ENCODE measurements around the gene ATP6V0E1.

The ATP6V0E1 gene

DNA sequence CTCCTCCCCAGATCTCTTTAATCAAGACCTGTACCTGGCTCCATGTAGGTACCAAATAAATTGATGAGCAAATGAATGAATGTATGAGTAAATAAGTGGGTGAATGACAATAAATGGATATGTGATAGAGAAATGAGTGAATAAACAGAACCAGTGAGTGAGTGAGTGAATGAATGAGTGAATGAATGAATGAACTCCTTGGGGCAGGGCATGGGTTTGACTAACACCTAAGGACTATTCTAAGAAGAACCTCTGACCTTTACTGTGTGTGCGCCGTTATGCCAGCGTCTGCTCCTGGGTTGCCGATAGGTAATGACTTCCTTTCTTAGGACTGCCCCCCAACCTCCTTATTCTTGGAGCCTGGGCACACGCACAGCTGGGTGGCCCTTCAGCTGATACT, 26.1 kb upstream of the ATP6V0E1 start:
- no peak for DNase-seq

GRCh38 chr5:172958331-172959046, 25.1 kb upstream of the ATP6V0E1 start:
- DNase-seq, result no peak

GRCh38 chr5:172959824-172960799, 23.5 kb upstream of the ATP6V0E1 start:
- no peak for DNase-seq

DNA sequence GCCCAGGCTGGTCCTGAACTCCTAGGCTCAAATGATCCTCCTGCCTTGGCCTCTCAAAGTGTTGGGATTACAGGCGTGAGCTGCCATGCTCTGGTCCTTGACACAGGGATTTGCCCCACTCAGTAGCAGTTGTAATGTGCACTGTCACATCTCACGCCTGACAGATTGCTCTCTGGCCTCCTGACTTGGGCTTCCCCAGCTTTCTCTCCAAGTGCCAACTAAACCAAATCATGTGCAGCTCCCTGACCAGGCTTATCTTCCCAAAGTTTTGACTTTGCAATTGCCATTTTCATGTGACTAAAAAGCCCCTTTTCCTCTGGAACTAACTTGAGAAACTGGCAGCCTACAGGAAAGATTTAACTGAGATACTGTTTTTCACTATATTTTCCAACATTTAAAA, 13.7 kb upstream of the ATP6V0E1 start:
- no peak for DNase-seq

GRCh38 chr5:172971482-172971881, 12.1 kb upstream of the ATP6V0E1 start:
- DNase-seq, result no peak

- no peak for DNase-seq
These were observed 11.0 kb upstream of the ATP6V0E1 start for GRCh38 chr5:172972552-172972951.

DNA sequence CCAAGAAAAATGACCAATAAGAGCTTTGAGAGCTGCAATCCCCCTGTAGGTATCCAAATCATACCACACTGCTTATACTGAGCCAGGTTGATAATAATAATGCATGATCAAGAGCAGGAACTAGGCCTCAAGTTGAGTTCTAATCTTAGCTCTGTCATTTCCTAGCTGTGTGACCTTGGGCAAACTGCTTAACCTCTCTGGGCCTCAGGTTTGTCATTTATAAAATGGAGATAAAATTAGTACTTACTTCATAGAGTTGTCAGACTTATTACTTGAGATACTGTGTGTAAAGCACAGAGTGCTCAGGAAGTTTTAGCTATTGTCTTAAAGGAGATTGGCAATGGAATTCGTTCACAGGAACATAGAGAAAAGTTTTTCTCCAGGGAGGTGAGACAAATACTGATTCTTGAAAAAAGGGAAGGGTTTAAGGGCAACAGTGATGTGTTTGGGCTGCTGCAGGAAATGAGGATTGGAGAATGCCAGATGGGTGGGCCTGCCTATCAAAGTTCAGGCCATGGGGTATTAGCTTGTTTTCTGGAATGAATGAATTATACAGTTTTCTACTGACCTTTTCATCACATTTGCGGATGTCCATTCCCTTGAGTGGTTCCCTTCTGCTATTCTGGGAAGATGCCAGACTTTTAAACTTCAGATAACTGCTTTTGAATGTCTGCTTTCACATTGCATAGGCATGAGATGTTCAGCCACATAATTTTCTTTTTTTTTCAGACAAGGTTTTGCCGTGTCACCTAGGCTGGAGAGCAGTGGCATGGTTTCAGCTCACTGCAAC, 10.2 kb upstream of the ATP6V0E1 start:
- DNase-seq, result no peak

DNA sequence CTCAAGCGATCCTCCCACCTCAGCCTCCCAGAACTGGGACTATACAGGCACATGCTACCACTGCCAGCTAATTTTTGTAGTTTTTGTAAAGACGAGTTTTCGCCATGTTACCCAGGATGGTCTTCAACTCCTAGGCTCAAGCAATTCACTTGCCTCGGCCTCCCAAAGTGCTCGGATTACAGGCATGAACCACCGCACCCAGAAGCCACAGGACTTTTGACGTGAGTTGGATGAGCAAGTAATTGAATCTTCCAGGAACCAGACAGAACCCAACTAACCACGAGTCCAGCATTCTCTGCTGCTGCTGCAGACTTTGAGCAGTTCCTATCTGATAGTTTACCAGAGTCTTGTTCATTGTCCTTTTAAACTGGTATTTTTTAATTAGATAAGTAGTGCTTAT, 9.6 kb upstream of the ATP6V0E1 start:
- DNase-seq, result no peak

DNA sequence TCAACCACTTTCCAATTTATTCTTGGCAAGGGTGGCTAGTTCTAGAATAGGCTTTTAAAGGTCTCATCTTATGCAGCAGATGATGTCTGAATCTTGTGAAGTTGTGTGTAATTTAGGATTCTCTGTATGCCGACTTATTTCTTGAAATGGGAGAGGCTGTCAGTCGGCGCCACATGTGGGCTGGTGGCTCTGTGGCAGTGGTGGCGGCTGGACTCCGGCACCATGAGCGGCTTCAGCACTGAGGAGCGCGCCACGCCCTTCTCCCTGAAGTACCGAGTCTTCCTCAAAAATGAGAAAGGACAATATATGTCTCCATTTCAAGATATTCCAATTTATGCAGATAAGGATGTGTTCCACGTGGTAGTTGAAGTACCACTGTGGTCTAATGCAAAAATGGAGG, 8.3 kb upstream of the ATP6V0E1 start:
- no peak for DNase-seq

DNA sequence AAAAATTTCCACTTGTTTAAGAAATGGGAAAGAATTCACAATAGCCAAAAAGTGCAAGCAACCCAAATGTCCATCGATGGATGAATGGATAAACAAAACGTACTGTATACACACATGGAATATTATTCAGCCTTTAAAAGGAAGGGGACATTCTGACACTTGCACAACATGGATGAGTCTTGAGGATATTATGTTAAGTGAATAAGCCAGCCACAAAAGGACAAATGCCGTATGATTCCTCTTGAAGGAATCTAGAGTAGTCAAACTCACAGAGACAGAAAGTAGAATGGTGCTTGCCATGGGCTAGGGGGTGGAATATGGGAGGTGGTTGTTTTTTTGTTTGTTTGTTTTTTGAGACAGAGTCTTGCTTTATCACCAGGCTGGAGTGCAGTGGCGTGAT, 3.8 kb upstream of the ATP6V0E1 start:
- no peak for DNase-seq

- DNase-seq, result no peak
These were observed 1.6 kb upstream of the ATP6V0E1 start for GRCh38 chr5:172981931-172982330.

DNA sequence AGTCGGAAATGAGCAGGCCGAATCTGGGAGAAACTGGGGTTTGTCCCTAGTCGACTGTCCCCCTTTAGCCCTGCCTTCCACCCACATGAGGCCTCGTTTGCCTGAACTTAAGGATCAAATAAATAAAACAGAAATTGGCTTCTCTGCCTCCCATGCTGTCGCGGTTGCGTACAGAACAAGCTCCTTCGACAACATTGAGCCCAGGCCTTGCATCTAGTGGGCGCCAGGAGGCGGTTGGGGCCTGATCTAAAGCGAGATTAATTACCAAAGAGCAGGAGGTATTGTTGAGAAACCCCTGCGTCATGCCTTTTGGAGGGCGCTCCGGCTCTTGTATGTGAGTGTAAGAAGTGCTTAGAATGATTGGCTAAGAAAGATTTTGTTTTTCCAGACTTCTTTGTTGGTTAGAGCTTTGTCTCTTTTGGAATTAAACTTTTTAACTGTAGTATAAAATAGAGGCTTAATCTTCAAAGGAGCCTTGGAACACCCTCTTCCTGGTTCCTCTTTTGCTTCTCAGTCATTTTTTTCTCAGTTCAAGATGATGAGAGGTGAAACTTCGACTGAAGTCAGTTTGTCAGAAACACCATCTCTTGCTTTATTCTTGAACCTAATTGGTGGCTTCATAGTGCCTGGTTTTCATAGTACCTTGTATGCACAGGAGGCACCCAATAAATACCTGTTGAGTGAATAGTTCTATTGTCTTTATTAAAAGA, 828 bp downstream of the ATP6V0E1 start:
- DNase-seq, result peak; percentile 29

GRCh38 chr5:172985596-172985995, 2.0 kb downstream of the ATP6V0E1 start:
- DNase-seq, result no peak

DNA sequence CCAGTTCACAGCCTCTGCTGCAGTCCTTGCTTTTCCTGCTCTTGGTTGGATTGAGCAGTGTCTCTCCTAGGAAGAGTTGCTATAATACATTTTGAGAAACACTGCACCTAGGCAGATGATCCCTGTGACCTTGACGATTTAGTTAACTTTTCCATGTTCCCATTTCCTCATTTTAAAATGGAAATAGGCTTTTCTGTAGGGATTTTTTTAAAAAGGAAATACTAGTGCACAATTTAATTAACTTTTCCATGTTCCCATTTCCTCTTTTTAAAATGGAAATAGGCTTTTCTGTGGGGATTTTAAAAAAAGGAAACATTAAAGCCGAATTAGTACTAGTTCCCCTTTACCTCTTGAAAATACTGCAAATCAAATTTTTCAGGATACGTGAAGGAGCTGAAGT, 4.7 kb downstream of the ATP6V0E1 start:
- DNase-seq, result no peak

- no peak for DNase-seq
These were observed 7.2 kb downstream of the ATP6V0E1 start for GRCh38 chr5:172990776-172991175.

DNA sequence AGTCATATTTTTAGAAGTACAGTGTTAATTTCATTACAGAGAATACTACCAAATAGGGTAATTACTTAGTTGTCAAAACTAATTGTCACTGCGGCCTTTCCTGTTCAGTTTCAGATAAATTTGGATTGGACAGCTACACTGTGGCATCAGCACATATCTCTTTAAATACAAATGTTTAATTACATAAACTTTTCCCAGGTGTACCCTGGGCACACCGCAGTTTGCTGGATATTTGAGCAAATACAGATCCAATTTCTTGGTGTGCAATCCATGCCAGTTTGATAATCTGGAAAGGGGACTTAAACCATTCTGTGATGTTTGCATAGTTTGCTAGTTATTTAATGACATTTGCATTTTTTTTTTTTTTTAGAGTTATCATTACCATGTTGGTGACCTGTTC, 10.8 kb downstream of the ATP6V0E1 start:
- DNase-seq, result no peak

GRCh38 chr5:172999372-172999973, 15.9 kb downstream of the ATP6V0E1 start:
- DNase-seq, result no peak

DNA sequence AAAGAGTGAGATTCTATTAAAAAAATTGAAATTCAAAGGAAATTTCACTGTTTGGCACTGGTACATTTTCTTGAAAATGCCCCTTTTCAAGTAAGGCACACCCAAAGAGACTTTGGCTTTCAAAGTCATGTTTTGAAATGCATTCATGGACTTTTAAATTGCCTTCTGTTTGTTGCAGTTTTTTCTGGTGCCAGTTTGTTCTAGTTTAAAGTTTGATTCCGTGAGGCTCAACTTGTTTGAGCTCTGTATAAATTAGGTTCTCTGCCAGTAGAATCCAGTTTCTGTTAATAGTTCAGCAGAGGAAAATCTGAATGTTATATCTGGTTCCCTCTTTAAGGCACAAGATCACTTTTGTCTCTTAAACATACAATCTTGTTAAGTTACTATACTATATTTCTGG, 16.4 kb downstream of the ATP6V0E1 start:
- no peak for DNase-seq

DNA sequence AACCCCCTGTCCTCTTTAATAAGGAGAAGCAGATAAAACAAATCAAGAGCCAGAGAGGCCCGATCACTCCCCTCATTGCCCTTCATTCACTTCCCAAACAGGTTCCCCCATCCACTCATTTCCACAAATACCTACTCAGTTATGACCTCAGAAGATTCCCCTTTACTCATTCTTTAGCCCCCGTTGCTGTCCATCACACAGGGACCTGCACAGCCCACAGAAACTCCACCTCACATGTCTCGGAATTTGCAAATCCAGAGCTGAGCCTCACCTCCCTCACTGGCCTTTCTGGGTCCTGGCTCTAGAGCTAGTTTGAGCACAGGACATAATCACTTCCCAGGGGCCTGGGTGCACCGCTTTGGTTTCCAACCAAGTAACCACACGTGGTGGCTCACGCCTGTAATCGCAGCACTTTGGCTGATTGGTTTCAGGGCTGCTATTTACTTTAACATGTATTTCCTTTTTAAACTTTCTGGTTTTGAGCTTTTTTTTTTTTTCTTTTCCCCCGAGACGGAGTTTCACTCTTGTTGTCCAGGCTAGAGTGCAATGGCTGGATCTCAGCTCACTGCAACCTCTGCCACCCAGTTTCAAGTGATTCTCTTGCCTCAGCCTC, 17.8 kb downstream of the ATP6V0E1 start:
- no peak for DNase-seq

- no peak for DNase-seq
These were observed 19.8 kb downstream of the ATP6V0E1 start for GRCh38 chr5:173003360-173003759.

DNA sequence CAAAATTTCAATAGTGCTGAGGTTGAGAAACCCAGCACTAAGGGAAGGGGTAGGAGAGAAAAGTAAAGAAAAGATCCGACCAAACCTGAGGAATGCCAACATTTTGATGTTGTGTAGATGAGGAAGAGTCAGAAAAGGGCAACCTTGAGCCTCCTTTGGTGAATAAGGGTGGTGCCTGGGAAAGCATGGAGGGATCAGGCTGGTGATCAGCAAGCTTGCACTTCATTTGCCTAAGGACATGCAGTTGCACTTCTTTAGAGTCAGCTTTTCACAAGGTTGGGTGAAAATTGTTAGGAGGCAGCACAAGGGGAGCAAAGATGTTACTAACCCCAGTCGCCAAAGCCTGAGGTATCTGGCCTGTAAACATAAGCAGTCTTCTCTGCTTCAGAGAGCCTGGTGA, 20.4 kb downstream of the ATP6V0E1 start:
- DNase-seq, result no peak

- DNase-seq, result no peak
These were observed 20.9 kb downstream of the ATP6V0E1 start for GRCh38 chr5:173004447-173004846.

All from GOT3 (cell line).